ENCODE measurements around the gene PRKAG2. TPM values are rescaled to one million over a fixed set of nuclear protein-coding genes. Genes with fewer than 3 reads are reported as not detected.

PRKAG2 gene
- total RNA-seq, 4 donors from 2014 or later: 19.5 to 30.8 (median 27.6) TPM

- H3K9me3 ChIP-seq: no peaks in the 10 kb centered on the region
- no peaks in the 10 kb centered on the region for H3K27me3 ChIP-seq
- H3K4me3 ChIP-seq (replicated peaks in 1 of 3): no peak overlapping the region
- no peaks in the 10 kb centered on the region for H3K36me3 ChIP-seq
- intact Hi-C loops (cut with DNase I): loop anchor here (5.0 kb wide), 1 partner anchor 152 kb away; no protein-coding TSS in a partner anchor
- H3K4me1 ChIP-seq: peaks cover 0 to 9% of the 10 kb centered on the region in 2 donors
- no peak for TF ChIP-seq CTCF (IDR thresholded peaks at IDR 0.05)
- TF ChIP-seq POLR2A (IDR thresholded peaks at IDR 0.05): no peak
- no peak for DNase-seq
- WGBS, 2 donors: 68 to 71% methylated on average over 3 of the region's 3 CpGs
- no peak overlapping the region for H3K27ac ChIP-seq
Observed at GRCh38 chr7:151780631-151781030, 96.3 kb downstream of the PRKAG2 start.

- intact Hi-C loops (cut with DNase I): loop anchor here (5.0 kb wide), 1 partner anchor 153 kb away; no protein-coding TSS in a partner anchor
- no peak for TF ChIP-seq POLR2A (IDR thresholded peaks at IDR 0.05)
- no peak for TF ChIP-seq CTCF (IDR thresholded peaks at IDR 0.05)
- WGBS, 2 donors: 86 to 87% methylated on average over 7 of the region's 7 CpGs
Observed at GRCh38 chr7:151779678-151780077, 97.2 kb downstream of the PRKAG2 start.

GRCh38 chr7:151779255-151779654 is 97.7 kb downstream of the PRKAG2 start:
- intact Hi-C loops (cut with DNase I): no loop called here
- Histone ChIP-seq H3K27me3 (no peaks in the 10 kb centered on the region), H3K27ac (no peak overlapping the region), H3K36me3 (no peaks in the 10 kb centered on the region), H3K4me3 (replicated peaks in 1 of 3) (no peak overlapping the region), H3K9me3 (no peaks in the 10 kb centered on the region), H3K4me1 (peaks cover 0 to 9% of the 10 kb centered on the region in 2 donors)
- WGBS, 2 donors: 96 to 98% methylated on average over 6 of the region's 6 CpGs
- DNase-seq: no peak
- TF ChIP-seq CTCF (IDR thresholded peaks at IDR 0.05) (no peak), POLR2A (IDR thresholded peaks at IDR 0.05) (no peak)

More at GRCh38 chr7:151779678-151780077, 97.2 kb downstream of the PRKAG2 start:
- Histone ChIP-seq H3K27ac (no peak overlapping the region), H3K27me3 (no peaks in the 10 kb centered on the region), H3K9me3 (no peaks in the 10 kb centered on the region), H3K4me3 (replicated peaks in 1 of 3) (no peak overlapping the region), H3K36me3 (no peaks in the 10 kb centered on the region), H3K4me1 (peaks cover 0 to 9% of the 10 kb centered on the region in 2 donors)
- no peak for DNase-seq

GRCh38 chr7:151777908-151778670 is 98.8 kb downstream of the PRKAG2 start:
- Histone ChIP-seq H3K36me3 (no peaks in the 10 kb centered on the region), H3K27ac (no peak overlapping the region), H3K4me3 (replicated peaks in 1 of 3) (no peak overlapping the region), H3K4me1 (peaks cover 0 to 8% of the 10 kb centered on the region in 2 donors), H3K27me3 (no peaks in the 10 kb centered on the region), H3K9me3 (no peaks in the 10 kb centered on the region)
- DNase-seq: no peak
- TF ChIP-seq CTCF (IDR thresholded peaks at IDR 0.05): no peak
- TF ChIP-seq POLR2A (IDR thresholded peaks at IDR 0.05): no peak
- intact Hi-C loops (cut with DNase I): no loop called here
- 91 to 93% methylated on average over 7 of the region's 7 CpGs for WGBS, 2 donors

GRCh38 chr7:151777495-151777880 is 99.4 kb downstream of the PRKAG2 start:
- H3K27ac ChIP-seq: no peak overlapping the region
- intact Hi-C loops (cut with DNase I): no loop called here

More at GRCh38 chr7:151777495-151777880, 99.4 kb downstream of the PRKAG2 start:
- no peak overlapping the region for H3K4me3 ChIP-seq (replicated peaks in 1 of 3)
- peaks cover 0 to 2% of the 10 kb centered on the region in 2 donors for H3K4me1 ChIP-seq
- TF ChIP-seq CTCF (IDR thresholded peaks at IDR 0.05) (no peak), POLR2A (IDR thresholded peaks at IDR 0.05) (no peak)
- H3K27me3 ChIP-seq: no peaks in the 10 kb centered on the region
- DNase-seq: no peak
- H3K36me3 ChIP-seq: no peaks in the 10 kb centered on the region
- H3K9me3 ChIP-seq: no peaks in the 10 kb centered on the region
- 95 to 96% methylated on average over 3 to 5 of the region's 5 CpGs for WGBS, 2 donors

Measured in thyroid gland (tissue), 4 donors.